Neural progenitor cell (in vitro differentiated cells): Measurements from ENCODE around the gene CCS. TPM values are rescaled to one million over a fixed set of nuclear protein-coding genes. Genes with fewer than 3 reads are reported as not detected.

Experiments
- DNase-seq: peaks from one replicate; pipeline ENCODE4 v3.0.0-alpha.2; 2016; ENCODE audit warnings: low spot score
- H2AFZ ChIP-seq: fragments of 200-600 bp; sonication (generic); replicated peaks from 2 replicates; pipeline ENCODE4 v1.6.1; 2016; ENCODE audit warnings: antibody characterized with exemption
- H3F3A ChIP-seq: fragments of 200-600 bp; sonication (generic); 2 replicates; pipeline ENCODE4 v1.6.1; 2016; ENCODE audit warnings: antibody characterized with exemption, low read depth
- H3K27ac ChIP-seq: fragments of 200-600 bp; sonication (generic); 2 replicates; pipeline ENCODE4 v1.5.1; 2016; ENCODE audit warnings: mild to moderate bottlenecking
- H3K27me3 ChIP-seq: fragments of 200-600 bp; sonication (generic); 2 replicates; pipeline ENCODE4 v1.6.1; 2016; ENCODE audit warnings: mild to moderate bottlenecking, moderate library complexity
- H3K36me3 ChIP-seq: fragments of 200-600 bp; sonication (generic); 2 replicates; pipeline ENCODE4 v1.5.1; 2016
- H3K4me1 ChIP-seq: fragments of 200-600 bp; sonication (generic); 2 replicates; pipeline ENCODE4 v1.6.1; 2016; ENCODE audit warnings: mixed run types
- H3K4me2 ChIP-seq: fragments of 200-600 bp; sonication (generic); 2 replicates; pipeline ENCODE4 v1.6.1; 2016
- H3K4me3 ChIP-seq: fragments of 200-600 bp; sonication (generic); 2 replicates; pipeline ENCODE4 v1.5.1; 2016
- H3K79me2 ChIP-seq: fragments of 200-600 bp; sonication (generic); 2 replicates; pipeline ENCODE4 v1.6.1; 2016; ENCODE audit warnings: low read depth
- H3K9ac ChIP-seq: fragments of 200-600 bp; sonication (generic); 2 replicates; pipeline ENCODE4 v1.6.1; 2016
- H3K9me3 ChIP-seq: fragments of 200-600 bp; sonication (generic); 2 replicates; pipeline ENCODE4 v1.5.1; 2016; ENCODE audit warnings: low read depth
- H4K20me1 ChIP-seq: fragments of 200-600 bp; sonication (generic); 2 replicates; pipeline ENCODE4 v1.6.1; 2016; ENCODE audit warnings: low read depth
- H3K27ac Mint-ChIP-seq: 3 replicates; pipeline ENCODE4 v1.8.0; 2021; ENCODE audit warnings: mixed read lengths
- H3K27me3 Mint-ChIP-seq: 2 replicates; pipeline ENCODE4 v1.8.0; 2022; ENCODE audit warnings: low read depth, mild to moderate bottlenecking, inconsistent platforms, moderate library complexity, mixed read lengths; ENCODE audit not compliant: insufficient read depth
- H3K36me3 Mint-ChIP-seq: 3 replicates; pipeline ENCODE4 v1.8.0; 2021; ENCODE audit warnings: mixed read lengths
- H3K4me1 Mint-ChIP-seq: 3 replicates; pipeline ENCODE4 v1.8.0; 2021; ENCODE audit warnings: mixed read lengths
- H3K4me3 Mint-ChIP-seq: 3 replicates; pipeline ENCODE4 v1.8.0; 2021; ENCODE audit warnings: mild to moderate bottlenecking, moderate library complexity, mixed read lengths
- H3K9me3 Mint-ChIP-seq: 3 replicates; pipeline ENCODE4 v1.8.0; 2020; ENCODE audit warnings: mixed read lengths
- EZH2 ChIP-seq: fragments of 200-600 bp; sonication (generic); IDR thresholded peaks from 2 replicates; pipeline ENCODE4 v1.6.1; 2017; ENCODE audit warnings: antibody characterized with exemption, mild to moderate bottlenecking, moderate library complexity
- EZH2phosphoT487 ChIP-seq: fragments of 200-600 bp; sonication (generic); IDR thresholded peaks from 2 replicates; pipeline ENCODE4 v1.6.1; 2017; ENCODE audit warnings: antibody characterized with exemption
- total RNA-seq: library from RNA; depleted of rRNA; stranded (reverse); fragments of >200 nt; gene quantifications from 2 replicates; pipeline ENCODE4 v1.2.3, GENCODE V29; 2015; ENCODE audit warnings: low replicate concordance
- TF ChIP-seq, protein P1 (sequence below): fragments of 200-600 bp; sonication (generic); IDR thresholded peaks from 2 replicates; pipeline ENCODE4 v1.5.1; 2017; ENCODE audit warnings: antibody characterized with exemption, mild to moderate bottlenecking

The CCS gene
- total RNA-seq, 1 donor from 2014 or later = 44.3 TPM

DNA sequence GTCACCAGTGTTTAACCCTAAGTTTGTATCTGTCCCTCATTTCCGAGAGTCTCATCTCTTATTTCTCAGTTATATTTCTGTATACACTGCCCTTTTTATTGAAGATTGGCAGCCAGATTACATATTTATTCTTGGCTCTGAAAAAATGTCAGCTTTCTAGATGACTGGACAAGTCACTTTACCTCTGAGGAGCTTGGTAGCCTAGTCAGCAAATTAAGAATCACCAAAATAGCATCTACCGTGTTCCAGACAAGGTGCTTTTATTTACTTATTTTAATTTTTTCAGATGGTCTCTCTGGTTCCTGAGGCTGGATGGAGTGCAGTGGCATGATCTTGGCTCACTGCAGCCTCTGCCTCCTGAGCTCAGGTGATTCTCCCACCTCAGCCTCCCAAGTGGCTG, 40.0 kb downstream of the CCS start:
- Histone ChIP-seq H3K79me2 (peaks cover 100% of the 10 kb centered on the region), H3K4me2 (no peak overlapping the region), H3K4me1 (peaks cover 8% of the 10 kb centered on the region), H3K9me3 (no peaks in the 10 kb centered on the region), H3K27ac (no peak overlapping the region), H3K27me3 (no peaks in the 10 kb centered on the region), H4K20me1 (peaks cover 26% of the 10 kb centered on the region), H3K4me3 (no peak overlapping the region), H2AFZ (no peak overlapping the region), H3K9ac (no peak overlapping the region), H3F3A (peaks cover 69% of the 10 kb centered on the region), H3K36me3 (peaks cover 15% of the 10 kb centered on the region)
- peaks cover 19% of the 10 kb centered on the region for H3K4me1 Mint-ChIP-seq
- peaks cover 5% of the 10 kb centered on the region for H3K27me3 Mint-ChIP-seq
- no peak overlapping the region for H3K27ac Mint-ChIP-seq
- no peaks in the 10 kb centered on the region for H3K9me3 Mint-ChIP-seq
- no peak for DNase-seq
- H3K36me3 Mint-ChIP-seq = peaks cover 39% of the 10 kb centered on the region
- TF ChIP-seq EZH2phosphoT487 = no peak
- TF ChIP-seq, protein P1, sequence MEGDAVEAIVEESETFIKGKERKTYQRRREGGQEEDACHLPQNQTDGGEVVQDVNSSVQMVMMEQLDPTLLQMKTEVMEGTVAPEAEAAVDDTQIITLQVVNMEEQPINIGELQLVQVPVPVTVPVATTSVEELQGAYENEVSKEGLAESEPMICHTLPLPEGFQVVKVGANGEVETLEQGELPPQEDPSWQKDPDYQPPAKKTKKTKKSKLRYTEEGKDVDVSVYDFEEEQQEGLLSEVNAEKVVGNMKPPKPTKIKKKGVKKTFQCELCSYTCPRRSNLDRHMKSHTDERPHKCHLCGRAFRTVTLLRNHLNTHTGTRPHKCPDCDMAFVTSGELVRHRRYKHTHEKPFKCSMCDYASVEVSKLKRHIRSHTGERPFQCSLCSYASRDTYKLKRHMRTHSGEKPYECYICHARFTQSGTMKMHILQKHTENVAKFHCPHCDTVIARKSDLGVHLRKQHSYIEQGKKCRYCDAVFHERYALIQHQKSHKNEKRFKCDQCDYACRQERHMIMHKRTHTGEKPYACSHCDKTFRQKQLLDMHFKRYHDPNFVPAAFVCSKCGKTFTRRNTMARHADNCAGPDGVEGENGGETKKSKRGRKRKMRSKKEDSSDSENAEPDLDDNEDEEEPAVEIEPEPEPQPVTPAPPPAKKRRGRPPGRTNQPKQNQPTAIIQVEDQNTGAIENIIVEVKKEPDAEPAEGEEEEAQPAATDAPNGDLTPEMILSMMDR = no peak
- no peak for TF ChIP-seq EZH2
- no peak overlapping the region for H3K4me3 Mint-ChIP-seq

DNA sequence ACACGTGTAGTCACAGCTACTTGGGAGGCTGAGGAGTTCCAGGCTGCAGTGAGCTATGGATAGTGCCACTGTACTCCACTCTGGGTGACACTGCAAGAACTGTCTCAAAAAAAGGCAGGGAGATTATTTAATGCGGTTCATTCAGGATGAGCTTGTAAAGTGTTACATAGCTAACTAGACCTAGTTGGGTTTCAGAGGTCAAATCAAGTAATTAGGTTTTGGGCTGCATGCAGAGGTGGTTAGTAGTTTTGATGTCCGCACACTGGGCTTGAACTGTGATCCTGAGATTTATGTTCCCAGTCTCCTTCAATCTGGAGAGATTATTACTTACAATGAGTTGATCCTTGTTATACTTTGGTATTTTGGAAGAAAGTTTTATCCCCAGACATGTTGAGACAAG, 43.4 kb downstream of the CCS start:
- Histone ChIP-seq H3K27ac (peak overlapping the region; percentile 84), H3K79me2 (peaks cover 95% of the 10 kb centered on the region), H3K4me2 (no peak overlapping the region), H3K9ac (no peak overlapping the region), H2AFZ (no peak overlapping the region), H3K4me3 (no peak overlapping the region), H3K9me3 (no peaks in the 10 kb centered on the region), H3F3A (peaks cover 64% of the 10 kb centered on the region), H3K4me1 (peaks cover 26% of the 10 kb centered on the region), H3K27me3 (no peaks in the 10 kb centered on the region), H4K20me1 (peaks cover 30% of the 10 kb centered on the region), H3K36me3 (peaks cover 23% of the 10 kb centered on the region)
- TF ChIP-seq, protein P1 = no peak
- TF ChIP-seq EZH2phosphoT487 (no peak), EZH2 (no peak)
- H3K36me3 Mint-ChIP-seq = peaks cover 29% of the 10 kb centered on the region
- peaks cover 43% of the 10 kb centered on the region for H3K4me1 Mint-ChIP-seq
- H3K27me3 Mint-ChIP-seq = peaks cover 14% of the 10 kb centered on the region
- no peak overlapping the region for H3K4me3 Mint-ChIP-seq
- no peaks in the 10 kb centered on the region for H3K9me3 Mint-ChIP-seq
- peak overlapping the region; percentile 30 for H3K27ac Mint-ChIP-seq
- DNase-seq = no peak

DNA sequence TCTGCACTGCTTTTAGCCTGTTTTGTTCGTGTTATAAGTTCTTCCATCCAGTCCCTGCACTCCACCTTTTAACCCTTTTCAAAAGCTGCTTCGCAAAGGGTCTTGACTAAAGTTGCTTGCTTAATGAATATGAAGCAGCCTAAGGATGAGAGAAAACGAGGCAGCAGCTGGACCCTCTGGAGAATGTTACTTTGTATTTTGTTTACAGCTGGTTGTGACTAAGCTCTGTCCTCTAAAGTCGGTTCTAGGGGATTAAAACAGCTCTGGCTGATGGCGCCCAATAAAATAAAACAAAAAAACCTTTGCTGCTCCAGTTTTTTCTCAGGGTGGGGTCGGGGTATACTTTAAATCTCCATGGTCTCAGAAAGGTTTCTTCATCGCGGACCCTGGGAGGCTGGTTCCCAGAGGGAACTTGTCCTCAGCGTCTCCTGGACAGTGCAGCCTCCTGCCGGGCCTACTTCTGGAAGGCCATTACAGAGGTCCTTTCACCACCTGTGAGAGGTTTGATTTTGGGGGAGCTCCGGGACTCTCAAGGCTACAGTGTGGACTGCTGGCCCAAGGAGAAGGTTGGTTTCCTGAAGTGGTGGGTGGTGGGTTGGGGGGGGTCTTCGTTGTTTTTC, 44.7 kb downstream of the CCS start:
- Histone ChIP-seq H3K27ac (peak overlapping the region; percentile 84), H3K4me1 (peaks cover 39% of the 10 kb centered on the region), H3K4me3 (peak overlapping the region; percentile 35), H4K20me1 (peaks cover 43% of the 10 kb centered on the region), H3K36me3 (peaks cover 23% of the 10 kb centered on the region), H3K9ac (no peak overlapping the region), H3K4me2 (peak overlapping the region; percentile 68), H2AFZ (no peak overlapping the region), H3K9me3 (no peaks in the 10 kb centered on the region), H3F3A (peaks cover 63% of the 10 kb centered on the region), H3K79me2 (peaks cover 95% of the 10 kb centered on the region), H3K27me3 (no peaks in the 10 kb centered on the region)
- peak overlapping the region; percentile 99 for H3K27ac Mint-ChIP-seq
- H3K4me3 Mint-ChIP-seq = peak overlapping the region; percentile 100
- DNase-seq = peak; percentile 56
- peaks cover 56% of the 10 kb centered on the region for H3K4me1 Mint-ChIP-seq
- H3K27me3 Mint-ChIP-seq = peaks cover 14% of the 10 kb centered on the region
- TF ChIP-seq, protein P1 = no peak
- TF ChIP-seq EZH2 (no peak), EZH2phosphoT487 (no peak)
- no peaks in the 10 kb centered on the region for H3K9me3 Mint-ChIP-seq
- H3K36me3 Mint-ChIP-seq = peaks cover 31% of the 10 kb centered on the region
